Nephron progenitor cell (in vitro differentiated cells): ENCODE measurements around the gene TADA2B.

Experiments
- DNase-seq: peaks from one replicate; pipeline ENCODE4 v3.0.0; 2021
- H3K27ac Mint-ChIP-seq: 2 replicates; pipeline ENCODE4 v1.8.0; 2021; ENCODE audit warnings: mild to moderate bottlenecking, moderate library complexity, mixed read lengths
- H3K27me3 Mint-ChIP-seq: 2 replicates; pipeline ENCODE4 v1.8.0; 2021; ENCODE audit warnings: mild to moderate bottlenecking, low read depth, mixed read lengths; ENCODE audit not compliant: poor library complexity
- H3K36me3 Mint-ChIP-seq: 2 replicates; pipeline ENCODE4 v1.8.0; 2021; ENCODE audit warnings: low read depth, mixed read lengths
- H3K4me1 Mint-ChIP-seq: 2 replicates; pipeline ENCODE4 v1.8.0; 2021; ENCODE audit warnings: mixed read lengths
- H3K4me3 Mint-ChIP-seq: 2 replicates; pipeline ENCODE4 v1.8.0; 2021; ENCODE audit warnings: mild to moderate bottlenecking, moderate library complexity, mixed read lengths
- H3K9me3 Mint-ChIP-seq: 2 replicates; pipeline ENCODE4 v1.8.0; 2021; ENCODE audit warnings: mild to moderate bottlenecking, moderate library complexity, mixed read lengths
- CTCF ChIP-seq: fragments of 200-600 bp; sonication (generic); IDR thresholded peaks from 2 replicates; pipeline ENCODE4 v1.5.0; 2021; ENCODE audit warnings: antibody characterized with exemption

TADA2B gene

GRCh38 chr4:7024336-7024890, 18.8 kb upstream of the TADA2B start:
- no peak for TF ChIP-seq CTCF
- Mint-ChIP-seq H3K4me1 (peaks cover 23% of the 10 kb centered on the region), H3K27me3 (no peaks in the 10 kb centered on the region), H3K36me3 (peaks cover 54% of the 10 kb centered on the region), H3K4me3 (no peak overlapping the region), H3K27ac (peak overlapping the region; percentile 54), H3K9me3 (no peaks in the 10 kb centered on the region)
- DNase-seq, result no peak

- no peak for DNase-seq
- peak overlapping the region; percentile 54 for H3K27ac Mint-ChIP-seq
- H3K27me3 Mint-ChIP-seq, result no peaks in the 10 kb centered on the region
- H3K36me3 Mint-ChIP-seq, result peaks cover 60% of the 10 kb centered on the region
- H3K4me1 Mint-ChIP-seq, result peaks cover 21% of the 10 kb centered on the region
- no peak for TF ChIP-seq CTCF
- H3K9me3 Mint-ChIP-seq, result no peaks in the 10 kb centered on the region
- no peak overlapping the region for H3K4me3 Mint-ChIP-seq
Measured at GRCh38 chr4:7025040-7025602, 18.1 kb upstream of the TADA2B start.

- Mint-ChIP-seq H3K27me3 (no peaks in the 10 kb centered on the region), H3K9me3 (no peaks in the 10 kb centered on the region), H3K4me3 (no peak overlapping the region), H3K27ac (no peak overlapping the region), H3K4me1 (peaks cover 19% of the 10 kb centered on the region), H3K36me3 (peaks cover 62% of the 10 kb centered on the region)
- no peak for TF ChIP-seq CTCF
- no peak for DNase-seq
Measured at GRCh38 chr4:7026107-7026506, 17.1 kb upstream of the TADA2B start.

GRCh38 chr4:7027284-7027683, 15.9 kb upstream of the TADA2B start:
- DNase-seq, result no peak
- H3K9me3 Mint-ChIP-seq, result no peaks in the 10 kb centered on the region
- peaks cover 23% of the 10 kb centered on the region for H3K4me1 Mint-ChIP-seq
- no peak overlapping the region for H3K27ac Mint-ChIP-seq
- H3K4me3 Mint-ChIP-seq, result no peak overlapping the region
- peaks cover 59% of the 10 kb centered on the region for H3K36me3 Mint-ChIP-seq
- no peak for TF ChIP-seq CTCF
- peaks cover 6% of the 10 kb centered on the region for H3K27me3 Mint-ChIP-seq

GRCh38 chr4:7027913-7028312, 15.3 kb upstream of the TADA2B start:
- Mint-ChIP-seq H3K27ac (peak overlapping the region; percentile 13), H3K9me3 (no peaks in the 10 kb centered on the region), H3K36me3 (peaks cover 55% of the 10 kb centered on the region)

More at GRCh38 chr4:7027913-7028312, 15.3 kb upstream of the TADA2B start:
- H3K4me3 Mint-ChIP-seq, result no peak overlapping the region
- peaks cover 6% of the 10 kb centered on the region for H3K27me3 Mint-ChIP-seq
- no peak for DNase-seq
- H3K4me1 Mint-ChIP-seq, result peaks cover 26% of the 10 kb centered on the region
- no peak for TF ChIP-seq CTCF
